Heart left ventricle (tissue), 13 donors: Measurements from ENCODE around the gene MYH14.

Experiments
- CTCF ChIP-seq, 12 donors: fragments of 200-600 bp; sonication (generic) in 4 of 12; IDR thresholded peaks; one replicate each; pipeline versions ENCODE4 v1.5.0 to v1.8.0; 2018 to 2022; ENCODE audit warnings: antibody characterized with exemption in 12 of 12, mild to moderate bottlenecking in 5 of 12
- POLR2A ChIP-seq, 2 donors: fragments of 450-650 bp; IDR thresholded peaks; one replicate each; pipeline ENCODE4 v1.6.1; 2017; ENCODE audit warnings: antibody characterized with exemption in 2 of 2, mild to moderate bottlenecking in 2 of 2, moderate library complexity in 2 of 2
- donor health status: ischemic (EF 13 %, LVEDD 7.1; RV severe dilation, severe dysfunction).
- donor health status: DM: no; HTN: yes; CAD: no.
- donor health status: DM: no; HTN: no; CAD: no.
- donor health status: ischemic (EF 25% LVEDD 6.9; RV normal size, moderate dysfunction).
- donor health status: ischemic (EF 25% LVEDD 5.7; RV mildly dilated, moderate dysfunction).
- donor health status: ischemic (EF 35%, LVEDD 5.7; RV mildly dilated, moderate dysfunction).
- donor health status: nonischemic (EF 11% LVEDD 7.7; RV severe dilation, severe dysfunction).
- donor health status: DM: yes; HTN: yes; CAD: no.
- donor health status: PGD.
- donor health status: ischemic (EF 29% LVEDD 5.4; RV normal size, mild dysfunction).
- donor health status: nonischemic (EF 23%, LVEDD 6.1; RV moderate dilation, normal function).

- TF ChIP-seq CTCF (IDR thresholded peaks at IDR 0.05) (no peak), POLR2A (IDR thresholded peaks at IDR 0.05) (no peak)
These were observed 6.1 kb upstream of the MYH14 start for GRCh38 chr19:50197348-50197747.
